ENCODE measurements around the gene NET1.

NET1 gene

DNA sequence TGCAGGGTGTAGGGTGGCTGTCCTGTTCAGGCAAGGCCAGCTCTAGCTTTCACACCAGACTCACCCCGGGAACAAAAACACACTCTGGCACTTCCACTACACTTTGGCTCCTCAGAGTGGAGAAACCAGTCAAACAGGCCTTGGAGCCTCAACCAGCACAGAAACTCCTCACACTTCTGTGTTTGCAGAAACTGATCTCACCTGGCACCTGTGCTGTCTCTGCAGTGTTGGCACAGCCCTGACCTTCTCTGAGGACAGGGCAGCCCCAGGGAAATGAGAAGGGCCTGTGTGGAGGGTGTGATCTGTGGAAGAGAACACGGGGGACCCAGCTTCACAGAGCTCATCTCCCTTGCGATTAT, 91.1 kb downstream of the NET1 start:
- Histone ChIP-seq H3K27me3 (replicated peaks in 2 of 5; ENCODE audit: control insufficient read depth in 4 of 5, insufficient read depth in 5 of 5, low read length in 4 of 5) (peaks cover 0 to 6% (median 0%) of the 10 kb centered on the region in 5 experiments), H3K9me3 (ENCODE audit: control extremely low read depth in 1 of 5, control insufficient read depth in 4 of 5, insufficient read depth in 2 of 5, low read depth in 1 of 5, low read length in 4 of 5) (no peaks in the 10 kb centered on the region), H3K4me3 (ENCODE audit: control insufficient read depth in 1 of 7, extremely low read depth in 1 of 7, insufficient read depth in 4 of 7, low read depth in 2 of 7, low read length in 6 of 7) (no peak overlapping the region), H3K36me3 (ENCODE audit: control insufficient read depth in 4 of 4, insufficient read depth in 4 of 4, low read length in 3 of 4) (no peaks in the 10 kb centered on the region), H3K27ac (ENCODE audit: insufficient read depth in 1 of 2, low read depth in 1 of 2, low read length in 2 of 2, poor library complexity in 1 of 2, severe bottlenecking in 2 of 2) (no peak overlapping the region), H3K4me1 (ENCODE audit: control extremely low read depth in 1 of 4, control insufficient read depth in 4 of 4, insufficient read depth in 4 of 4, low read length in 3 of 4) (no peaks in the 10 kb centered on the region)
- no CpG with 5 or more reads among the region's 3 CpGs for WGBS (ENCODE audit: insufficient coverage)
- ChIA-PET CTCF (no interaction called here), POLR2A (interaction anchor here (0.5 kb wide), 1 partner anchor 130 kb away, joined by 3 read pairs; no protein-coding TSS in a partner anchor)
- DNase-seq, result no peak

DNA sequence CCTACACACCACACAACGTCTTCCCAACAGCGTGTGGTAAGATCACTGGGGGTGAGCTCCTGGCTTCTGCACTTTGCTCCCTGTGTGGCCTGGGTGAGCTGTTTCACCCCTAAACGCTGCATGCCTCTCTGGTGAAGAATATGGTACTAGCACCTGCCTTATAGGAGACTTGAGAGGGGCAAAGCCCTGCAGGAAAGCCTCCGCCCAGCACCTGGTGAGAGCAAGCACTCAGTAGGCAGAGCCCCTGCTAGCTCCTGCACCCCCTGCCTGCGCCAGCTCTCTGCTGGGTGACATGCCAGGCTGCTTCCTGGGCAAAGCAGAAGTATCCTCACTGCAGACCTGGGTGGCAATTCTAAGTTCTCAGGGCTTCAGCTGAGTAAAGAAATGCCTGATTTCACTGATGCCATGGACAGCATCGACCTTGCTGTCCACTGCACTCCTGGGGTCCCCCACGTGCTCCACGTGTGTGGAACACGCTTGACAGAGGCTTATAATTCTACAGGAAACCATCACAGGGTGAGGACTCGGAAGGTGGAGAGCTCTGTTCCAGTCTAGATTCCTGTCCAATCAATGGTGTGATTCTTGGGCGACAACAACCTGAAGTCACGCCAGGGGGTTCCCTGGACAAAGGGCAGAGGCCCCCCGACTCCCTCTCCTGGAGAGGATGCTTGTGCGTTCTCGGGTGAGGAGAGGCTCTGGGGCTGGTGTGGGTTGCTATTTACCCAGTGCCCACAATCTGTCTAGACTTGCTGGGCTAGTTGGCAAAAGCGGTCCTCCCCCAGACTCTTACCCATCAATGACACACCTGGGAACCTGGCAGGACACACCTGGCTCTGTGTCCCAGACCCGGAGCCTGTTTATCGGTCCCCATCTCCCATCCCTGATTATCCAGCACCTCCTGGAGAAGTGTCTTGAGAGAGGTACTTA, 92.1 kb downstream of the NET1 start:
- peak in 2 of 3 donors; percentile 13 to 28 for DNase-seq
- ChIA-PET CTCF (no interaction called here), POLR2A (no interaction called here)
- 87% methylated on average over 12 of the region's 18 CpGs for WGBS (ENCODE audit: insufficient coverage)
- Histone ChIP-seq H3K36me3 (ENCODE audit: control insufficient read depth in 4 of 4, insufficient read depth in 4 of 4, low read length in 3 of 4) (no peaks in the 10 kb centered on the region), H3K27me3 (replicated peaks in 2 of 5; ENCODE audit: control insufficient read depth in 4 of 5, insufficient read depth in 5 of 5, low read length in 4 of 5) (peaks cover 0 to 6% (median 0%) of the 10 kb centered on the region in 5 experiments), H3K4me3 (ENCODE audit: control insufficient read depth in 1 of 7, extremely low read depth in 1 of 7, insufficient read depth in 4 of 7, low read depth in 2 of 7, low read length in 6 of 7) (no peak overlapping the region), H3K4me1 (ENCODE audit: control extremely low read depth in 1 of 4, control insufficient read depth in 4 of 4, insufficient read depth in 4 of 4, low read length in 3 of 4) (no peaks in the 10 kb centered on the region), H3K27ac (ENCODE audit: insufficient read depth in 1 of 2, low read depth in 1 of 2, low read length in 2 of 2, poor library complexity in 1 of 2, severe bottlenecking in 2 of 2) (no peak overlapping the region), H3K9me3 (ENCODE audit: control extremely low read depth in 1 of 5, control insufficient read depth in 4 of 5, insufficient read depth in 2 of 5, low read depth in 1 of 5, low read length in 4 of 5) (no peaks in the 10 kb centered on the region)

DNA sequence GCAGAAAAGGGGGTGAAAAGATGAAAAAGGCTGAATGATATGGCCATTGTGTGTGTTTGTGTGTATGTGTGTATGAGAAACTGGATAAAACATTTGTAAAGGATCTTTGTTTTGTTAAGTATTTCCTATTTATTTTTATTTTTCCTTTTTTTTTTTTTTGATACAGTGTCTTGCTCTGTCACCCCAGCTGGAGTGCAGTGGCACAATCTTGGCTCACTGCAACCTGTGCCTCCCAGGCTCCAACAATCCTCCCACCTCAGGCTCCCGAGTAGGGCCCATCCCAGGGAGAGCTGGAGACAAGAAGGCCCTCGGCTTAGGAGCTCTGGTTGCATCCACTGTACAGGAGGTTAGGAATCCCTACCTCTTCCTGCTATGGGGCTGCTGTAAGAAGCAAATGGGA, 93.9 kb downstream of the NET1 start:
- H3K4me1 ChIP-seq (ENCODE audit: control extremely low read depth in 1 of 4, control insufficient read depth in 4 of 4, insufficient read depth in 4 of 4, low read length in 3 of 4), result no peaks in the 10 kb centered on the region
- no peak overlapping the region for H3K4me3 ChIP-seq (ENCODE audit: control insufficient read depth in 1 of 7, extremely low read depth in 1 of 7, insufficient read depth in 4 of 7, low read depth in 2 of 7, low read length in 6 of 7)
- CTCF ChIA-PET, result interaction anchor here (1.5 kb wide), 1 partner anchor 11 kb away, joined by 5 read pairs; no protein-coding TSS in a partner anchor
- no peaks in the 10 kb centered on the region for H3K36me3 ChIP-seq (ENCODE audit: control insufficient read depth in 4 of 4, insufficient read depth in 4 of 4, low read length in 3 of 4)
- no peaks in the 10 kb centered on the region for H3K9me3 ChIP-seq (ENCODE audit: control extremely low read depth in 1 of 5, control insufficient read depth in 4 of 5, insufficient read depth in 2 of 5, low read depth in 1 of 5, low read length in 4 of 5)
- H3K27ac ChIP-seq (ENCODE audit: insufficient read depth in 1 of 2, low read depth in 1 of 2, low read length in 2 of 2, poor library complexity in 1 of 2, severe bottlenecking in 2 of 2), result no peak overlapping the region
- WGBS (ENCODE audit: insufficient coverage), result 100% methylated on average over 2 of the region's 2 CpGs
- H3K27me3 ChIP-seq (replicated peaks in 2 of 5; ENCODE audit: control insufficient read depth in 4 of 5, insufficient read depth in 5 of 5, low read length in 4 of 5), result peaks cover 0 to 6% (median 0%) of the 10 kb centered on the region in 5 experiments
- POLR2A ChIA-PET, result interaction anchor here (0.7 kb wide), 1 partner anchor 43 kb away, joined by 3 read pairs; no protein-coding TSS in a partner anchor
- no peak for DNase-seq

DNA sequence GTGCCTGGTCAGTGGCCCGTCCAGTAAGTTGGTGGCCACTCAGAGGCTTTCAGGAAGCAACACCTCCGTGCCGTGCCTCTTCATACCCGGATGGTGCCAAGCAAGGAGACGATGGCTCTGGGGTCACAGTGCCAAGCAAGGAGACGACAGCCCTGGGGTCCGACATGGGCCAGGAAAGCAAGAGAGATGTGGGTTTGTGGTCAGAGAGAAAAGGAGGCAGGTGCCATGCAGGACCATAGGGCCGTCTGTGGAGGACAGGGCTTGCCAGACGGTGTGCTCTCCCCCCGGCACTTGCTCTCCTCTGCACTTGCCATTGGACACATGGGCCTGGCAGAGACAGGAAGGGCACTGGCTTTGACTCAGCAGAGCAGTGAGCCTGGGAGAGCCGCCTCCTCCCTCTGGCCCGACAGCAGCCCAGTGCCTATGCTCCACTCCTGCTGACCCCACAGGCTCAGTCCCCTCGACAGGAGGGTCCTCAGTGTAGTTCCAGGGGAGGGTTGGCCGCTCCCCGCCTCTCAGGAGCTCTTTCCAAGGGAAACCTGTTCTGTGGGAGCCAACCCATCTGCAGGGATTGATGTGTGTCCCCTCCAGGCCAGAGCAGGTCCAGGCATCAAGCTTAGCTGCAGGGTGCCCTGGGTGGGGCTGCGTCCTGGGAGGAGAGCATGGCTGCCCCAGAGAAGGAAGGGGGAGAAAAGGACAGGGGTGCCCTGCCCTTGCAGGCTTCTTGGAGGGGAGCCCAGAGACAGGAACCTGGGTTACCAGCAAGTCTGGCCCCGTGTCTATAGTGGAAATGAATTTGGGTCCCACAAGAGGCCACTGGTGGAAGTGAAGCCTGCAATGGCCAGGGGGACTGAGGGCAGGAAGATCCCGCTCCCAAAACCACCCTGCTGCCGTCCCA, 94.6 kb downstream of the NET1 start:
- CTCF ChIA-PET, result no interaction called here
- H3K36me3 ChIP-seq (ENCODE audit: control insufficient read depth in 4 of 4, insufficient read depth in 4 of 4, low read length in 3 of 4), result no peaks in the 10 kb centered on the region

DNA sequence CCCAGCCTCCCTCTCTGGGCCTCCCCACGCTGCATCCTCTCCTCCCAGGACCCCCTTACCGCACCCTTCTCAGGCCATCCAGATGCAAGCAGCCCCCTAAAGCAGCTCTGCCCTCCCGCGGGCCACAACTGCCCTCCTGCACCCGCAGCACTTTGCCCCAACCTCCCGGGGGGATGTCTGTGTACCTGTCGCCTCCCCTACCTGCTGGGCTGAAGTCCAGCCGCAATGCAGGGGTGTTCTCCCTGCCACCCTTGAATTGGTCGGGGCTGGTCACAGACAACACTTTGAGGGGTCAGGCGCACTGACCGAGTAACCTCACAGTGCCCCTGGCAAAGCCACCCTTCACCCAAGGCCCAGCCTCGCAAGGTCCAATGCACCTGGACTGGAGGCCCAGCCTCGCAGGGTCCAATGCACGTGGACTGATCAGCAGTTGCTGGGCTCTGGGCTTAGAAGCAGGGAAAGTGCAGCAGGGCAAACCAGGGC, 95.3 kb downstream of the NET1 start:
- H3K9me3 ChIP-seq (ENCODE audit: control extremely low read depth in 1 of 5, control insufficient read depth in 4 of 5, insufficient read depth in 2 of 5, low read depth in 1 of 5, low read length in 4 of 5), result no peaks in the 10 kb centered on the region
- H3K4me3 ChIP-seq (ENCODE audit: control insufficient read depth in 1 of 7, extremely low read depth in 1 of 7, insufficient read depth in 4 of 7, low read depth in 2 of 7, low read length in 6 of 7), result no peak overlapping the region
- CTCF ChIA-PET, result no interaction called here
- POLR2A ChIA-PET, result no interaction called here
- H3K4me1 ChIP-seq (ENCODE audit: control extremely low read depth in 1 of 4, control insufficient read depth in 4 of 4, insufficient read depth in 4 of 4, low read length in 3 of 4), result no peaks in the 10 kb centered on the region
- DNase-seq, result no peak
- H3K27ac ChIP-seq (ENCODE audit: insufficient read depth in 1 of 2, low read depth in 1 of 2, low read length in 2 of 2, poor library complexity in 1 of 2, severe bottlenecking in 2 of 2), result no peak overlapping the region
- 99% methylated on average over 12 of the region's 14 CpGs for WGBS (ENCODE audit: insufficient coverage)
- H3K27me3 ChIP-seq (replicated peaks in 2 of 5; ENCODE audit: control insufficient read depth in 4 of 5, insufficient read depth in 5 of 5, low read length in 4 of 5), result peaks cover 0 to 1% (median 0%) of the 10 kb centered on the region in 5 experiments
- H3K36me3 ChIP-seq (ENCODE audit: control insufficient read depth in 4 of 4, insufficient read depth in 4 of 4, low read length in 3 of 4), result no peaks in the 10 kb centered on the region

More for the DNA sequence above, 94.6 kb downstream of the NET1 start:
- H3K4me3 ChIP-seq (ENCODE audit: control insufficient read depth in 1 of 7, extremely low read depth in 1 of 7, insufficient read depth in 4 of 7, low read depth in 2 of 7, low read length in 6 of 7), result no peak overlapping the region
- no peak for DNase-seq
- 93% methylated on average over 14 of the region's 19 CpGs for WGBS (ENCODE audit: insufficient coverage)
- H3K27me3 ChIP-seq (replicated peaks in 2 of 5; ENCODE audit: control insufficient read depth in 4 of 5, insufficient read depth in 5 of 5, low read length in 4 of 5), result peaks cover 0 to 4% (median 0%) of the 10 kb centered on the region in 5 experiments
- no peak overlapping the region for H3K27ac ChIP-seq (ENCODE audit: insufficient read depth in 1 of 2, low read depth in 1 of 2, low read length in 2 of 2, poor library complexity in 1 of 2, severe bottlenecking in 2 of 2)
- POLR2A ChIA-PET, result no interaction called here
- no peaks in the 10 kb centered on the region for H3K9me3 ChIP-seq (ENCODE audit: control extremely low read depth in 1 of 5, control insufficient read depth in 4 of 5, insufficient read depth in 2 of 5, low read depth in 1 of 5, low read length in 4 of 5)
- H3K4me1 ChIP-seq (ENCODE audit: control extremely low read depth in 1 of 4, control insufficient read depth in 4 of 4, insufficient read depth in 4 of 4, low read length in 3 of 4), result no peaks in the 10 kb centered on the region

DNA sequence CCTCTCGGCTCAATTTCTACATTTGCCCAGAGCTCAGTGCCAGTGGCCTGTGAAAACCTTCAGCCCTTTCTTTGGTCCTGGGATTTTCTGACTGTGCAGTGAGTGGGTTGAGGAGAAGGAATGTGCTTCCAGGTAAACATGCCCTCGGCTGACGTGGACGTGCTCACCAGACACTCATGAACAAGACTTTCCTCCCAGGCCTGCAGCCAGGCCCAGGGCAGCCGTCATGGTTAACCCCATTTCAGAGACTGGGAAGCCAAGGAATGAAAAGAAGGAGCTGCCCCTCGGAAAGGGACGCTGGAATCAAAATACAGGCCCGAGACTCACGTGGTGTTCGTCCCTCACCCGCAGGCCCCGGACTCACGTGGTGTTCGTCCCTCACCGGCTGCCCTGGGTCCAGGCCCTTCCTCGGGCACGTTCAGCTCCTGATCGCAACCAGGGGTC, 95.8 kb downstream of the NET1 start:
- Histone ChIP-seq H3K9me3 (ENCODE audit: control extremely low read depth in 1 of 5, control insufficient read depth in 4 of 5, insufficient read depth in 2 of 5, low read depth in 1 of 5, low read length in 4 of 5) (no peaks in the 10 kb centered on the region), H3K36me3 (ENCODE audit: control insufficient read depth in 4 of 4, insufficient read depth in 4 of 4, low read length in 3 of 4) (no peaks in the 10 kb centered on the region), H3K4me1 (ENCODE audit: control extremely low read depth in 1 of 4, control insufficient read depth in 4 of 4, insufficient read depth in 4 of 4, low read length in 3 of 4) (no peaks in the 10 kb centered on the region), H3K4me3 (ENCODE audit: control insufficient read depth in 1 of 7, extremely low read depth in 1 of 7, insufficient read depth in 4 of 7, low read depth in 2 of 7, low read length in 6 of 7) (no peak overlapping the region), H3K27ac (ENCODE audit: insufficient read depth in 1 of 2, low read depth in 1 of 2, low read length in 2 of 2, poor library complexity in 1 of 2, severe bottlenecking in 2 of 2) (no peak overlapping the region), H3K27me3 (replicated peaks in 2 of 5; ENCODE audit: control insufficient read depth in 4 of 5, insufficient read depth in 5 of 5, low read length in 4 of 5) (peaks cover 0 to 1% (median 0%) of the 10 kb centered on the region in 5 experiments)
- no peak for DNase-seq
- POLR2A ChIA-PET, result no interaction called here
- CTCF ChIA-PET, result interaction anchor here (1.3 kb wide), 2 partner anchors 8 to 9 kb away, joined by 3 read pairs; partner anchors contain the start of gene CALML5
- WGBS (ENCODE audit: insufficient coverage), result 98% methylated on average over 18 of the region's 18 CpGs
